HG03439 (cell line): ENCODE results near the gene RPUSD3.
"Not testable (repeated sequence)": the region's sequence is repeated elsewhere in the genome, so short reads cannot be mapped to it uniquely, and the experiment has no call there.

ENCODE experiments used
- ATAC-seq: cut with Tn5 transposase; IDR thresholded peaks from one replicate; pipeline ENCODE4 v1.9.1; 2021; ENCODE audit warnings: mild to moderate bottlenecking, moderate library complexity; ENCODE audit not compliant: unreplicated experiment

The RPUSD3 gene

GRCh38 chr3:9865125-9865637 lies 21.4 kb upstream of the RPUSD3 start:
- not testable (repeated sequence) for ATAC-seq

GRCh38 chr3:9864200-9864927 lies 20.6 kb upstream of the RPUSD3 start:
- ATAC-seq: no peak

GRCh38 chr3:9863058-9863772 lies 19.4 kb upstream of the RPUSD3 start:
- ATAC-seq: no peak

- no peak for ATAC-seq
These were observed 18.7 kb upstream of the RPUSD3 start for GRCh38 chr3:9862391-9863057.

GRCh38 chr3:9861626-9862130 lies 17.9 kb upstream of the RPUSD3 start:
- no peak for ATAC-seq

GRCh38 chr3:9861201-9861600 lies 17.4 kb upstream of the RPUSD3 start:
- ATAC-seq: no peak

GRCh38 chr3:9859530-9860025 lies 15.8 kb upstream of the RPUSD3 start:
- ATAC-seq: no peak

GRCh38 chr3:9855594-9855993 lies 11.8 kb upstream of the RPUSD3 start:
- ATAC-seq: no peak

GRCh38 chr3:9854291-9854940 lies 10.6 kb upstream of the RPUSD3 start:
- not testable (repeated sequence) for ATAC-seq

- ATAC-seq: no peak
These were observed 8.7 kb upstream of the RPUSD3 start for GRCh38 chr3:9852528-9852927.

GRCh38 chr3:9851926-9852325 lies 8.1 kb upstream of the RPUSD3 start:
- ATAC-seq: not testable (repeated sequence)

- ATAC-seq: not testable (repeated sequence)
These were observed 7.6 kb upstream of the RPUSD3 start for GRCh38 chr3:9851383-9851782.

- ATAC-seq: not testable (repeated sequence)
These were observed 5.1 kb upstream of the RPUSD3 start for GRCh38 chr3:9848860-9849259.

- ATAC-seq: not testable (repeated sequence)
These were observed 4.1 kb upstream of the RPUSD3 start for GRCh38 chr3:9847870-9848269.

- ATAC-seq: no peak
These were observed 3.2 kb upstream of the RPUSD3 start for GRCh38 chr3:9846931-9847488.

GRCh38 chr3:9846231-9846630 lies 2.4 kb upstream of the RPUSD3 start:
- no peak for ATAC-seq

- ATAC-seq: no peak
These were observed 2.8 kb downstream of the RPUSD3 start for GRCh38 chr3:9841015-9841414.

- no peak for ATAC-seq
These were observed 5.0 kb downstream of the RPUSD3 start for GRCh38 chr3:9838856-9839255.

GRCh38 chr3:9837701-9838582 lies 5.9 kb downstream of the RPUSD3 start:
- ATAC-seq: no peak
